Stimulated activated CD8-positive, alpha-beta memory T cell treated with anti-CD3 and anti-CD28 coated beads, Interleukin-12 subunit alpha, Interleukin-12 subunit beta, amount 100 ng/mL, for 24 hours (primary cell): ENCODE measurements around the gene IRS1.

Experiments used
- DNase-seq: peaks from one replicate; pipeline ENCODE4 v3.0.0-alpha.2; 2020; ENCODE audit errors: extremely low read depth

Gene IRS1

DNA sequence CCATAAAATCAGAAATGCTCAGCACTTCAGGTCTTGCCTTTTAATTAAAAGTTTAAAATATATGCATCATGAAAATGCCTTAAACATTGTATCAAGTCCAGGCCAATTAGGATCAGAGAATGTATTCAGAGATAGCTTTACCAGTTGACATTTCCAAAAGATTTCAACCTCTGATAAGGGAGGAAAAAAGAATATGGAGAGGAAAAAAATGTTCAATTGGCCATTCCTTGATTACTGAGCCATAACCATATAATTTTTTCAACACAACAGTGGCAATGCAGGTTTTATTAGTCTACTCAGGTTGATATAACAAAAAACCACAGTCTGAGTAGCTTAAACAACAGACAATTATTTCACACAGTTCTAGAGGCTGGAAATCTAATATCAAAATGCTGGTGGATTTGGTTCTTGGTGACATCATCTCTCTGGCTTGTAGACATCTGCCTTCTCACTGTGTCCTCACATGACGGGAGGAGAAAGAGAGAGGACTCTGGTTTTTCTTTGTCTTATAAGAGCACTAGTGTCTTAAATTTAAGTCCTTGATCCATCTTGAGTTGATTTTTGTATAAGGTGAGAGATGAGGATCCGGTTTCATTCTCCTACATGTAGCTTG is 111.9 kb downstream of the IRS1 start:
- no peak for DNase-seq

DNA sequence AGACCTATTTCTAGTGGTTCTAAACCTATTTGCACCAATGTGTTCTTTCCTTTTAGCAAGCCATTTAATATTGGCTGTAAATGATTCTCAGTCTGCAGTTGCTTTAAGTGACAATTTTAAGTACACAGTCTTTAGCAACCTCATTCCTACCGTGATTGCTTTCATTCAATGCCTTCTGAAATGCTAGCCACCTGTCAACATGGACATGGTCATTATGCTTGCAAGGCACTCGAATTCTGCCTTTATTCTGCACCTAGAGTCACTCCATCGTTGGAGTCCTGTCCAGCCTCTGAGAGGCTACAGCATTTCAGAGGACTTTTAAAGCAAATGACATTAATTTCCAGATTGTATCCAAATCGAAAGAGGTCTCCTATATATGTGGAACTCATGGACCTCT is 115.1 kb downstream of the IRS1 start:
- no peak for DNase-seq

DNA sequence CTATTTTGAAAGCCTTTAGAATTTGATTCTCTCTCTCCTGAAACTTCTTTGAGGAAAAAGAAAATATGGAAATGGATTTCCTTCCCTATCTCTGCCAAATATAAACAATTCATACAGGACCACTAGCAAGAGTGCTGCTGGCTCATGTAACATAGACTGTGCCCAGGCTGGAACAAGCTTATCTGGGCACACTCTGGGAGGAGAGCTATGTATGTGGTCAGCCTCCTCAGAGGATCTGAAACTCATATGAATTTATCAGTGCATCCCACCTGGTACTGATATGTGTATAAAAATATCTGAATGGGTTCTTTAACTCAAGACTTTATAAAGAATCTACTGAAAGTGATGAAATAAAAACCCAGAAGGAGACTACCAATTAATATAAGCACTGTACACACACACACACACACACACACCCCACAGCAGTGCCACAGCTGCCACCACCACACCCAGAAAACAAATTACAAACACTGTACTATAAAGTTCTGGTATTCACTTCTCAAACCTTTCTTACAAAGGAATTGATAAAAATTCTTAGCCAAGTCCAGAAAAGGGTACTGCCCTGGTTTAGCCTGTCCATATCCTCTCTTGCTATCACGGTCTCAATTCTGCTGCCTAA is 115.6 kb downstream of the IRS1 start:
- DNase-seq: no peak

- no peak for DNase-seq
Observed at GRCh38 chr2:226683196-226683595, 116.4 kb downstream of the IRS1 start.
